Suppressor macrophage treated with lipopolysaccharide for 4 hours (primary cell): ENCODE measurements around the gene KCTD19.

Experiments
- DNase-seq: peaks from one replicate; pipeline ENCODE4 v3.0.0-alpha.2; 2020

KCTD19 gene

GRCh38 chr16:67312719-67313118 is 13.8 kb downstream of the KCTD19 start:
- DNase-seq = no peak

- peak; percentile 86 for DNase-seq
Observed at GRCh38 chr16:67311607-67312488, 14.7 kb downstream of the KCTD19 start.

GRCh38 chr16:67310561-67310960 is 16.0 kb downstream of the KCTD19 start:
- DNase-seq = no peak

- no peak for DNase-seq
Observed at GRCh38 chr16:67305216-67306071, 21.1 kb downstream of the KCTD19 start.

GRCh38 chr16:67304020-67304419 is 22.5 kb downstream of the KCTD19 start:
- DNase-seq = no peak

- no peak for DNase-seq
Observed at GRCh38 chr16:67302970-67303369, 23.6 kb downstream of the KCTD19 start.

GRCh38 chr16:67302076-67302475 is 24.5 kb downstream of the KCTD19 start:
- no peak for DNase-seq

- DNase-seq = no peak
Observed at GRCh38 chr16:67301080-67301782, 25.3 kb downstream of the KCTD19 start.

- DNase-seq = no peak
Observed at GRCh38 chr16:67299269-67299668, 27.3 kb downstream of the KCTD19 start.

- DNase-seq = no peak
Observed at GRCh38 chr16:67298277-67298676, 28.3 kb downstream of the KCTD19 start.

GRCh38 chr16:67296420-67296819 is 30.1 kb downstream of the KCTD19 start:
- no peak for DNase-seq

- no peak for DNase-seq
Observed at GRCh38 chr16:67294938-67295361, 31.6 kb downstream of the KCTD19 start.

GRCh38 chr16:67294171-67294757 is 32.3 kb downstream of the KCTD19 start:
- no peak for DNase-seq

- no peak for DNase-seq
Observed at GRCh38 chr16:67291461-67291860, 35.1 kb downstream of the KCTD19 start.

- DNase-seq = no peak
Observed at GRCh38 chr16:67287960-67288359, 38.6 kb downstream of the KCTD19 start.

- DNase-seq = no peak
Observed at GRCh38 chr16:67286441-67287235, 39.9 kb downstream of the KCTD19 start.

- DNase-seq = no peak
Observed at GRCh38 chr16:67284699-67285646, 41.6 kb downstream of the KCTD19 start.

- no peak for DNase-seq
Observed at GRCh38 chr16:67283826-67284555, 42.5 kb downstream of the KCTD19 start.

- DNase-seq = peak; percentile 35
Observed at GRCh38 chr16:67283039-67283825, 43.3 kb downstream of the KCTD19 start.
